Suprapubic skin (tissue), 3 donors: Measurements from ENCODE around the gene MYL6B.

Experiments used
- POLR2A ChIP-seq, 2 donors: fragments of 450-650 bp; IDR thresholded peaks; one replicate each; pipeline ENCODE4 v1.6.1; 2017; ENCODE audit warnings: antibody characterized with exemption in 2 of 2, mild to moderate bottlenecking in 2 of 2, moderate library complexity in 2 of 2
- TF ChIP-seq, protein P1 (sequence below), 2 donors: fragments of 200-600 bp in 1 of 2; fragments of 450-650 bp in 1 of 2; sonication (generic) in 1 of 2; IDR thresholded peaks; one replicate each; pipeline ENCODE4 v1.5.1; 2016 to 2019; ENCODE audit warnings: antibody characterized with exemption in 2 of 2, mild to moderate bottlenecking in 1 of 2, moderate library complexity in 1 of 2

GRCh38 chr12:56158029-56158925, 5.9 kb downstream of the MYL6B start, which contains the start of gene MYL6:
- TF ChIP-seq POLR2A (IDR thresholded peaks at IDR 0.05): peak; percentile 93 to 98
- TF ChIP-seq, protein P1, sequence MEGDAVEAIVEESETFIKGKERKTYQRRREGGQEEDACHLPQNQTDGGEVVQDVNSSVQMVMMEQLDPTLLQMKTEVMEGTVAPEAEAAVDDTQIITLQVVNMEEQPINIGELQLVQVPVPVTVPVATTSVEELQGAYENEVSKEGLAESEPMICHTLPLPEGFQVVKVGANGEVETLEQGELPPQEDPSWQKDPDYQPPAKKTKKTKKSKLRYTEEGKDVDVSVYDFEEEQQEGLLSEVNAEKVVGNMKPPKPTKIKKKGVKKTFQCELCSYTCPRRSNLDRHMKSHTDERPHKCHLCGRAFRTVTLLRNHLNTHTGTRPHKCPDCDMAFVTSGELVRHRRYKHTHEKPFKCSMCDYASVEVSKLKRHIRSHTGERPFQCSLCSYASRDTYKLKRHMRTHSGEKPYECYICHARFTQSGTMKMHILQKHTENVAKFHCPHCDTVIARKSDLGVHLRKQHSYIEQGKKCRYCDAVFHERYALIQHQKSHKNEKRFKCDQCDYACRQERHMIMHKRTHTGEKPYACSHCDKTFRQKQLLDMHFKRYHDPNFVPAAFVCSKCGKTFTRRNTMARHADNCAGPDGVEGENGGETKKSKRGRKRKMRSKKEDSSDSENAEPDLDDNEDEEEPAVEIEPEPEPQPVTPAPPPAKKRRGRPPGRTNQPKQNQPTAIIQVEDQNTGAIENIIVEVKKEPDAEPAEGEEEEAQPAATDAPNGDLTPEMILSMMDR (IDR thresholded peaks at IDR 0.05): no peak
